Ovary (tissue), 9 donors: ENCODE data around the gene NRCAM. TPM values are rescaled to one million over a fixed set of nuclear protein-coding genes. Genes with fewer than 3 reads are reported as not detected.

ENCODE experiments used
- DNase-seq, 5 donors: peaks; one replicate each; pipeline ENCODE4 v3.0.0-alpha.2; 2019 to 2020
- H3K27ac ChIP-seq, 2 donors: fragments of 200-600 bp; one replicate each; pipeline versions ENCODE4 v1.5.1 to v1.8.0; 2019 to 2022
- H3K27me3 ChIP-seq: fragments of 200-600 bp; one replicate; pipeline ENCODE4 v1.8.0; 2022
- H3K36me3 ChIP-seq: fragments of 200-600 bp; sonication (generic); one replicate; pipeline ENCODE4 v1.5.1; 2019
- H3K4me1 ChIP-seq: one replicate; pipeline ENCODE4 v1.8.1; 2013; ENCODE audit warnings: mild to moderate bottlenecking, moderate library complexity; ENCODE audit not compliant: insufficient read depth
- H3K4me3 ChIP-seq: fragments of 200-600 bp; sonication (generic); one replicate; pipeline ENCODE4 v1.5.1; 2017
- H3K9me3 ChIP-seq, 2 donors: fragments of 200-600 bp in 1 of 2; sonication (generic) in 1 of 2; one replicate each; pipeline versions ENCODE4 v1.5.1 to v1.8.1; 2013 to 2019; ENCODE audit warnings: mild to moderate bottlenecking in 1 of 2, moderate library complexity in 1 of 2
- EP300 ChIP-seq: sonication (generic); formaldehyde crosslinking; IDR thresholded peaks from one replicate; pipeline ENCODE4 v1.6.1; 2017; ENCODE audit warnings: antibody characterized with exemption
- POLR2A ChIP-seq: fragments of 450-650 bp; IDR thresholded peaks from one replicate; pipeline ENCODE4 v1.6.1; 2017; ENCODE audit warnings: antibody characterized with exemption, mild to moderate bottlenecking, moderate library complexity
- WGBS, 3 donors: extraction: QIAGEN DNeasy Blood & Tissue Kit in 1 of 3; methylation state at CpG; one replicate each; pipeline versions ENCODE4 v1.1.5 to v1.1.7; 2013 to 2017; 5-methylcytosine and 5-hydroxymethylcytosine counted together
- intact Hi-C, 4 donors: fragments of 100-400 bp; cut with DNase I; formaldehyde crosslinking; loops; one replicate each; pipeline versions ENCODE4 v1.11.0 to v1.15.1; 2022 to 2023
- polyA plus RNA-seq, 2 donors: library from polyadenylated mRNA; stranded (reverse); fragments of 200-250 nt in 1 of 2; fragments of 350-450 nt in 1 of 2; fragmentation: Illumina TruSeq in 1 of 2; extraction: RNeasy Lipid Tissue Mini Kit (QIAGEN cat#74804) in 1 of 2; gene quantifications; one replicate each; pipeline ENCODE4 v1.2.3, GENCODE V29; 2013 to 2014
- total RNA-seq, 7 donors: library from RNA; depleted of rRNA in 2 of 7; stranded (reverse); fragments of >200 nt in 2 of 7; fragmentation: NEBNext Ultra II Directional in 3 of 7; extraction: Animal tissue kit (Norgen Biotek cat#: 25700) in 3 of 7; gene quantifications; one replicate each; pipeline versions ENCODE4 v1.1.0 to v1.2.4, GENCODE V29; 2016 to 2023
- TF ChIP-seq, protein P1 (sequence below), 3 donors: fragments of 450-650 bp in 2 of 3; fragments of 200-600 bp in 1 of 3; IDR thresholded peaks; one replicate each; pipeline versions ENCODE4 v1.5.1 to v1.8.0; 2016 to 2022; ENCODE audit warnings: antibody characterized with exemption in 3 of 3, mild to moderate bottlenecking in 1 of 3
- donor health status: DM: no; HTN: no; CAD: no; lungs with moderate emphysema.
- donor health status: DM: no; HTN: no; CAD: no.
- donor health status: Bipolar disorder and iron deficiency.
- donor health status: DM: yes; HTN: yes; CAD: no.
- donor health status: DM: no; HTN: no; CAD: no.
- donor health status: DM: yes; HTN: yes; CAD: no.

Gene NRCAM
- total and polyA plus RNA-seq, 9 donors = 0.61 to 14.8 (median 2.8) TPM

DNA sequence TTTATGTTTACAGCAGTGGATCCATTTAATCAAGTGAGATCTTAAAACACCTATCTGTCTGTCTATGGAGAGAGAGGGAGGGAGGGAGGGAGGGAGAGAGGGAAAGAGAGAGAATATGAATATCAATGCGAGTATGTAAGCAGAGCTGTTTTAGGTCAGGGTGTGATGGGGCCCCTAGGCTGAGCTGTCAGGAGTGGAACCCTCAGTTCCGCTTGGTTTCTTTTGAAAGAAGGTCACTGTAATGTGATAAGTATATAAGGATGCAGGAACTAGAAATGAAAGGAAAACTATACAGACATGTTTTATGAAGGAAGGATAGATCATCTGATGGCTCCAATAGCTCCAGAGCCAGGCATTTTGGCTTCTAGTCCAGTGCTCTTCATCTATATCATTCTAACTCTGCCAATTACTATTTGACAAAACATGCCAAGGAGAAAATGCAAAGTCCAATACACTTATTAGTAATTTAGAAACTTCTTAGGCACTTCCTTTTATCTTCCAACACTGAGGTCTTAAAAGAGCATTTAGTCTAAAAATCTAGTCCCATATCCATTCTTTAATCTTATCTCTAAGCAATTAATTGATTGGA, 70.3 kb downstream of the NRCAM start:
- H3K36me3 ChIP-seq = no peaks in the 10 kb centered on the region
- no peak for DNase-seq
- H3K4me3 ChIP-seq = no peak overlapping the region
- 77 to 81% (median 79%) methylated on average over 2 of the region's 2 CpGs for WGBS, 3 donors
- intact Hi-C loops = no loop called here
- no peaks in the 10 kb centered on the region for H3K27me3 ChIP-seq
- TF ChIP-seq, protein P1, sequence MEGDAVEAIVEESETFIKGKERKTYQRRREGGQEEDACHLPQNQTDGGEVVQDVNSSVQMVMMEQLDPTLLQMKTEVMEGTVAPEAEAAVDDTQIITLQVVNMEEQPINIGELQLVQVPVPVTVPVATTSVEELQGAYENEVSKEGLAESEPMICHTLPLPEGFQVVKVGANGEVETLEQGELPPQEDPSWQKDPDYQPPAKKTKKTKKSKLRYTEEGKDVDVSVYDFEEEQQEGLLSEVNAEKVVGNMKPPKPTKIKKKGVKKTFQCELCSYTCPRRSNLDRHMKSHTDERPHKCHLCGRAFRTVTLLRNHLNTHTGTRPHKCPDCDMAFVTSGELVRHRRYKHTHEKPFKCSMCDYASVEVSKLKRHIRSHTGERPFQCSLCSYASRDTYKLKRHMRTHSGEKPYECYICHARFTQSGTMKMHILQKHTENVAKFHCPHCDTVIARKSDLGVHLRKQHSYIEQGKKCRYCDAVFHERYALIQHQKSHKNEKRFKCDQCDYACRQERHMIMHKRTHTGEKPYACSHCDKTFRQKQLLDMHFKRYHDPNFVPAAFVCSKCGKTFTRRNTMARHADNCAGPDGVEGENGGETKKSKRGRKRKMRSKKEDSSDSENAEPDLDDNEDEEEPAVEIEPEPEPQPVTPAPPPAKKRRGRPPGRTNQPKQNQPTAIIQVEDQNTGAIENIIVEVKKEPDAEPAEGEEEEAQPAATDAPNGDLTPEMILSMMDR (IDR thresholded peaks at IDR 0.05) = no peak
- no peak for TF ChIP-seq POLR2A
- TF ChIP-seq EP300 = no peak
- no peaks in the 10 kb centered on the region for H3K9me3 ChIP-seq
- H3K4me1 ChIP-seq = no peaks in the 10 kb centered on the region
- H3K27ac ChIP-seq = no peak overlapping the region

DNA sequence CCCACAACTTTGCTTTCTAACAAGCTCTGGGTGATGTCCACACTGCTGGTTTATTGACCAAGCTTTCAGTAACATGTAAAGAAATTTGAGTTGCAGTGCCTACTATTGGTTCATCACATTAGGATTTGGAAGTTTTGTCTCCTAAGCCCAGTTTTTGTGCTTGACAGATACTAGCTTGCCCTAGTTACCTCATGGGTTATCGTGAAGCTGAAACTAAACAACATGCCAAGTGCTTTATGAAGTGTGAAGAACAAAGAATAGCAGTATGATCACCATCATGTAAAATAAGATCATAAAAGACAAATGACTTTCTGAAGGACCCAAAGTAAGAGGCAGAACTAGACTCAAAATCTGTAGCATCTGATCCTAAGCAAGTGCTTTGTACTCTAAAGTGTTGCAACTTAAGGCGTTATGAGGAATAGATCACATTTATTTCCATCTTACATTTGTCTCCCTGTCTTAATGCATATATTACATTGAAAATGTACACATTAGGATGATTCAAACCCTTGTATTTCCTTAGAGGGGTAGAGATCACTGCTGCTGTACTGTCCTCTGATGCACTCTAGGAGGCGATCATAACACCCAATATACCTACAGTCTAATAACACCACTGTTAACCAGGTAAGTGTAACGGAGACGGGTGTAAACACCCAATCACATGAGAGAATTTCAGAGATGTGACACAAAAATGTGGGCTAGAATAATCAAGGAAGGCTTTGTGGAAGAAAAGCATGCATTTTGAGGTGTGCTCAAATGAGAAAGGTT, 71.3 kb downstream of the NRCAM start:
- Histone ChIP-seq H3K36me3 (no peaks in the 10 kb centered on the region), H3K4me1 (no peaks in the 10 kb centered on the region), H3K27me3 (no peaks in the 10 kb centered on the region), H3K9me3 (no peaks in the 10 kb centered on the region), H3K27ac (no peak overlapping the region), H3K4me3 (no peak overlapping the region)
- DNase-seq = no peak
- WGBS, 3 donors = 71 to 80% (median 74%) methylated on average over 5 of the region's 5 CpGs
- intact Hi-C loops = no loop called here
- TF ChIP-seq POLR2A (no peak), EP300 (no peak)
- TF ChIP-seq, protein P1 (IDR thresholded peaks at IDR 0.05) = no peak

DNA sequence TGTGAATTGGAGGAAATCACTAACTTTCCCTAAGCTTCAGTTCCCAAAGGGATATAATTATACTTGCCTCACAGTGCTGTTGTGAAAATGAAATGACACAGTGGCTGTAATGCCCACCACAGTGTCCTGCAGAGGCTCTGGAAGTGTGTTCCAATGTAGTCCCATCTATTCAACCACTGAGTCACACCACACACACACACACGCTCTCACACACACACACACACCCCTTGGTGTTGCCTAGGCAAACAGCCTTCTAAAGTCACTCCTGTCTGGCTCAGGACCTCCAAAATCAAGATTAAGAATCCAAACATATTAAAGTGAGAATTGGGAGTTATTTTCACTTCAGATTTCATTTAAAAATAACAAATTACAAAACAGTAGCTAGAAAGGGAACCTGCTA, 73.3 kb downstream of the NRCAM start:
- Histone ChIP-seq H3K27me3 (no peaks in the 10 kb centered on the region), H3K27ac (no peak overlapping the region), H3K9me3 (no peaks in the 10 kb centered on the region), H3K4me3 (no peak overlapping the region), H3K4me1 (no peaks in the 10 kb centered on the region), H3K36me3 (no peaks in the 10 kb centered on the region)
- intact Hi-C loops = no loop called here
- TF ChIP-seq POLR2A (no peak), EP300 (no peak)
- TF ChIP-seq, protein P1 (IDR thresholded peaks at IDR 0.05) = no peak
- 65 to 83% (median 71%) methylated on average over 1 of the region's 1 CpG for WGBS, 3 donors
- no peak for DNase-seq

DNA sequence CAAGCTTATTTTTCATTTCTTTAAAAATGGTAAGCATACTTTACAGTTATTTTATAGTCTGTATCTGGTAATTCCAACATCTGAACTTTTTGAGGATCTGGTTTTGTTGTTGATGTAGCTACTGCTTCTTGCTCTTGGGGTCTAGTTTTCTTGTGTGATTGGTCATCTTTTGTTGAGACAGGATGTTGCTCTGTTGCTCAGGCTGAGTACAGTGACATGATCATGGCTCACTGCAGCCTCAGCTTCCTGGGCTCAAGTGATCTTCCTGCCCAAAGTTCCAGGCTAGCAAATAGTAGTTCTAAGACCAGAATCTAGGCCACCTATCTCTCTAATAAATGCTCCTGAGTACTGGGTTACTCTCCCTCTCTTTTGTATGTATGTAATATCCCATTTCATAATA, 75.7 kb downstream of the NRCAM start:
- Histone ChIP-seq H3K27ac (no peak overlapping the region), H3K36me3 (no peaks in the 10 kb centered on the region), H3K9me3 (no peaks in the 10 kb centered on the region), H3K4me3 (no peak overlapping the region), H3K27me3 (no peaks in the 10 kb centered on the region), H3K4me1 (no peaks in the 10 kb centered on the region)
- intact Hi-C loops = no loop called here
- TF ChIP-seq POLR2A = no peak
- TF ChIP-seq, protein P1 (IDR thresholded peaks at IDR 0.05) = no peak
- DNase-seq = no peak
